Testis (tissue), 2 donors: ENCODE results near the gene VSNL1.

Experiments used
- CTCF ChIP-seq, 3 experiments: fragments of 450-650 bp in 2 of 3; fragments of 200-600 bp in 1 of 3; sonication (generic) in 1 of 3; IDR thresholded peaks; one replicate each; pipeline ENCODE4 v1.5.1; 2016 to 2019; ENCODE audit warnings: antibody characterized with exemption in 3 of 3, mild to moderate bottlenecking in 2 of 3, moderate library complexity in 1 of 3
- POLR2A ChIP-seq: fragments of 450-650 bp; IDR thresholded peaks from one replicate; pipeline ENCODE4 v1.6.1; 2017; ENCODE audit warnings: antibody characterized with exemption, mild to moderate bottlenecking, moderate library complexity

GRCh38 chr2:17579605-17580318 lies 39.3 kb downstream of the VSNL1 start:
- no peak for TF ChIP-seq CTCF (IDR thresholded peaks at IDR 0.05)
- no peak for TF ChIP-seq POLR2A
